HepG2 (cell line): ENCODE data around the gene CD28. TPM values are rescaled to one million over a fixed set of nuclear protein-coding genes. Genes with fewer than 3 reads are reported as not detected.
A peak's percentile ranks its signal among the peaks of the same experiment; 100 is the strongest.

Experiments used
- ATRX ChIP-seq: sonication (generic); formaldehyde crosslinking; IDR thresholded peaks from 2 replicates; pipeline ENCODE4 v1.4.0; 2020; ENCODE audit warnings: missing genetic modification reagents, borderline replicate concordance
- BCL3 ChIP-seq: sonication (generic); formaldehyde crosslinking; IDR thresholded peaks from 2 replicates; pipeline ENCODE4 v1.5.1; 2020; ENCODE audit warnings: mild to moderate bottlenecking, missing genetic modification reagents, moderate library complexity
- JDP2 ChIP-seq: sonication (generic); formaldehyde crosslinking; IDR thresholded peaks from 2 replicates; pipeline ENCODE4 v1.8.1; 2022; ENCODE audit warnings: missing genetic modification reagents, borderline replicate concordance
- RBM39 ChIP-seq: fragments of 200-400 bp; formaldehyde crosslinking; IDR thresholded peaks from one replicate; pipeline ENCODE4 v1.6.1; 2018; ENCODE audit warnings: antibody characterized with exemption, mild to moderate bottlenecking, low read depth, low read length; ENCODE audit not compliant: poor library complexity, severe bottlenecking
- RXRA ChIP-seq: sonication (generic); formaldehyde crosslinking; IDR thresholded peaks from 2 replicates; pipeline ENCODE4 v1.5.1; 2020; ENCODE audit warnings: missing genetic modification reagents
- SOX13 ChIP-seq, 3 experiments: fragments of 450-650 bp in 1 of 3; sonication (generic) in 1 of 3; formaldehyde crosslinking in 1 of 3; IDR thresholded peaks in 2 of 3; conservative IDR thresholded peaks in 1 of 3; 2 replicates each; pipeline versions ENCODE4 v1.5.0 to v1.6.1; 2016 to 2020; ENCODE audit warnings: antibody characterized with exemption in 1 of 3, mild to moderate bottlenecking in 1 of 3, missing compliant biosample characterization in 1 of 3, missing genetic modification reagents in 1 of 3, moderate library complexity in 1 of 3
- STAT6 ChIP-seq: sonication (generic); formaldehyde crosslinking; IDR thresholded peaks from 2 replicates; pipeline ENCODE4 v1.4.0; 2020; ENCODE audit warnings: missing genetic modification reagents, mild to moderate bottlenecking, borderline replicate concordance
- TARDBP ChIP-seq: sonication (generic); formaldehyde crosslinking; IDR thresholded peaks from 2 replicates; pipeline ENCODE4 v1.8.0; 2022; ENCODE audit warnings: mild to moderate bottlenecking, missing genetic modification reagents
- TEAD3 ChIP-seq: optimal IDR thresholded peaks from 2 replicates; pipeline ENCODE3; 2016; ENCODE audit warnings: borderline replicate concordance
- ZBTB14 ChIP-seq: sonication (generic); formaldehyde crosslinking; IDR thresholded peaks from 2 replicates; pipeline ENCODE4 v1.4.0; 2020; ENCODE audit warnings: missing genetic modification reagents
- ZSCAN5A ChIP-seq: sonication (generic); formaldehyde crosslinking; IDR thresholded peaks from 2 replicates; pipeline ENCODE4 v1.8.0; 2022; ENCODE audit warnings: mild to moderate bottlenecking, missing genetic modification reagents, borderline replicate concordance
- ZSCAN9 ChIP-seq: IDR thresholded peaks from 2 replicates; pipeline ENCODE4 v1.6.1; 2016; ENCODE audit warnings: borderline replicate concordance
- polyA plus RNA-seq, 8 experiments: library from polyadenylated mRNA; depleted of rRNA in 3 of 8; stranded (reverse) in 7 of 8; unstranded in 1 of 8; fragments of >200 nt; fragmentation: Illumina TruSeq in 4 of 8; extraction: Trizol in 4 of 8; gene quantifications; 2 replicates each; pipeline versions ENCODE4 v1.2.1 to v1.2.3, GENCODE V29; 2011 to 2016; ENCODE audit warnings: low read depth in 4 of 8, missing spikeins in 1 of 8, mixed read lengths in 1 of 8; ENCODE audit not compliant: insufficient read depth in 1 of 8
- total RNA-seq, 5 experiments: library from RNA; depleted of rRNA; stranded (reverse); fragments of >200 nt; fragmentation: Illumina TruSeq; extraction: Trizol; gene quantifications; 2 replicates each; pipeline ENCODE4 v1.2.3, GENCODE V29; 2016; ENCODE audit warnings: low read depth in 1 of 5

CD28 gene
- total and polyA plus RNA-seq, 2 of the 13 experiments (the other 11 are each of a cell fraction or from before 2014, with no cell fraction given) = not detected

- 0 out of 2 replicates have a peak, but pooled peaks have one; percentile 35 for TF ChIP-seq TARDBP
- no peak for TF ChIP-seq RBM39
- 0 out of 2 replicates have a peak, but pooled peaks have one; percentile 22 for TF ChIP-seq ZBTB14
- 0 out of 2 replicates have a peak, but pooled peaks have one; percentile 47 for TF ChIP-seq ZSCAN5A (CRISPR knock-in tag)
- 0 out of 2 replicates have a peak, but pooled peaks have one; percentile 38 for TF ChIP-seq STAT6 (CRISPR knock-in tag)
- TF ChIP-seq ATRX = no peak
- peak; percentile 27; the same call in 1 of the 2 replicates for TF ChIP-seq BCL3 (CRISPR knock-in tag)
- no peak for TF ChIP-seq JDP2 (CRISPR knock-in tag)
- peak; percentile 43 for TF ChIP-seq TEAD3 (CRISPR knock-in tag)
- TF ChIP-seq RXRA (CRISPR knock-in tag) = no peak
- TF ChIP-seq SOX13 (IDR thresholded peaks at IDR 0.05) = no peak
- peak in 1 of 2 experiments; percentile 25; a peak in 1 of 4 replicates for TF ChIP-seq SOX13 (CRISPR knock-in tag; conservative IDR thresholded peaks at IDR 0.05 in 1 of 2, IDR thresholded peaks at IDR 0.05 in 1 of 2)
- TF ChIP-seq ZSCAN9 (CRISPR knock-in tag) = no peak
These were observed 76.0 kb downstream of the CD28 start (continued) for GRCh38 chr2:203782262-203782976.
